ENCODE results near the gene DNAJC11. TPM values are rescaled to one million over a fixed set of nuclear protein-coding genes. Genes with fewer than 3 reads are reported as not detected.

The DNAJC11 gene
- total and polyA plus RNA-seq, 2 donors from 2014 or later: 44.6 to 49.8 TPM

DNA sequence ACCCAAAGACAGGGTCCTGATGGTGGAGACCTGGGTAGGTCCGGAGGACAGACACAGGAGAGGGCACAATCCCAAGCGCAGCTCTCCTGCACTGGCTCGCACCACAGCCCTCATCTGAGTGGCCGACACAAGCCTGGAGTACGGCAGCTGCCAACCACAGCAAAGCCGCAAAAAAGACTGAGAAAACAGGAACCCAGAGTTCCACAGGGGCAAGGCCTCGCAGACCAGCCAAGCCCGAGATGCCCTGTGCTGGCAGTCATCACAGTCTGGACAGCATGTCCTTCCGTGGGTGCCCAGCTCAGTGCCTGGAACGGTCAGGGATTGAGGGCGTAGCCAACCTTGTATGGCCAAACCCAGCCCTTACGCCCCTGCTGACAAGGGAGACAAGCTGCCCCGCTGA, 110.4 kb downstream of the DNAJC11 start:
- Histone ChIP-seq H3K9ac (ENCODE audit: low read length in 3 of 3) (no peak overlapping the region), H3K4me1 (ENCODE audit: control insufficient read depth in 2 of 3, insufficient read depth in 2 of 3, low read depth in 1 of 3, low read length in 3 of 3) (peaks cover 0 to 4% (median 3%) of the 10 kb centered on the region in 3 donors), H3K36me3 (ENCODE audit: control insufficient read depth in 2 of 3, insufficient read depth in 3 of 3, low read length in 3 of 3) (peaks cover 2 to 46% (median 46%) of the 10 kb centered on the region in 3 donors), H3K27ac (ENCODE audit: low read depth in 2 of 2, low read length in 2 of 2) (no peak overlapping the region), H3K27me3 (ENCODE audit: control insufficient read depth, insufficient read depth, low read length) (no peaks in the 10 kb centered on the region), H3K9me3 (ENCODE audit: control insufficient read depth in 2 of 3, insufficient read depth in 1 of 3, low read length in 3 of 3) (no peaks in the 10 kb centered on the region), H3K4me3 (ENCODE audit: low read length in 3 of 3) (no peak overlapping the region)
- FAIRE-seq (no peak), DNase-seq (no peak)
- intact Hi-C loops (cut with DNase I): no loop called here
- TF ChIP-seq, protein P1, sequence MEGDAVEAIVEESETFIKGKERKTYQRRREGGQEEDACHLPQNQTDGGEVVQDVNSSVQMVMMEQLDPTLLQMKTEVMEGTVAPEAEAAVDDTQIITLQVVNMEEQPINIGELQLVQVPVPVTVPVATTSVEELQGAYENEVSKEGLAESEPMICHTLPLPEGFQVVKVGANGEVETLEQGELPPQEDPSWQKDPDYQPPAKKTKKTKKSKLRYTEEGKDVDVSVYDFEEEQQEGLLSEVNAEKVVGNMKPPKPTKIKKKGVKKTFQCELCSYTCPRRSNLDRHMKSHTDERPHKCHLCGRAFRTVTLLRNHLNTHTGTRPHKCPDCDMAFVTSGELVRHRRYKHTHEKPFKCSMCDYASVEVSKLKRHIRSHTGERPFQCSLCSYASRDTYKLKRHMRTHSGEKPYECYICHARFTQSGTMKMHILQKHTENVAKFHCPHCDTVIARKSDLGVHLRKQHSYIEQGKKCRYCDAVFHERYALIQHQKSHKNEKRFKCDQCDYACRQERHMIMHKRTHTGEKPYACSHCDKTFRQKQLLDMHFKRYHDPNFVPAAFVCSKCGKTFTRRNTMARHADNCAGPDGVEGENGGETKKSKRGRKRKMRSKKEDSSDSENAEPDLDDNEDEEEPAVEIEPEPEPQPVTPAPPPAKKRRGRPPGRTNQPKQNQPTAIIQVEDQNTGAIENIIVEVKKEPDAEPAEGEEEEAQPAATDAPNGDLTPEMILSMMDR (IDR thresholded peaks at IDR 0.05; ENCODE audit: borderline replicate concordance, extremely low read depth, insufficient read depth): no peak

DNA sequence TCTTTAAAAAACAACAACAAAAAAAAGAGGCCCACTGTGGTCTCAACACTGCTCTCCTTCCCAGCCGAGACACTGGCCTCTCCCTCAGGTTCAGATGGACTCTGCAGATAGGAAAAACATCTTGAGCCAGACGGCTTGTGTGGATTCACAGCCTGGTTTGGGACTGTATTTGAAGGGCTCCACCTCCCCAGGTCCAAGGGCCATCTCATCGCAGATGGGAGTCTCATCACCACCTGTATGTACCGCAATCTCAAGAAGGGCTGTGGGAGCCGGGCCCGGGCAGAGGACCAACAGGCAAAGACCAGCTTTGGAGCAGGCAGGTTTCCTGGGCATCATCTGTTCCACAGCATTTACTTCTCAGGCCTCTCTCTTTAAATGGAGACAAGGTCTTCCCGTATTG, 111.6 kb downstream of the DNAJC11 start:
- Histone ChIP-seq H3K27me3 (ENCODE audit: control insufficient read depth, insufficient read depth, low read length) (no peaks in the 10 kb centered on the region), H3K9ac (ENCODE audit: low read length in 3 of 3) (no peak overlapping the region), H3K4me3 (ENCODE audit: low read length in 3 of 3) (no peak overlapping the region), H3K36me3 (ENCODE audit: control insufficient read depth in 2 of 3, insufficient read depth in 3 of 3, low read length in 3 of 3) (peaks cover 2 to 42% (median 38%) of the 10 kb centered on the region in 3 donors), H3K27ac (ENCODE audit: low read depth in 2 of 2, low read length in 2 of 2) (no peak overlapping the region), H3K4me1 (ENCODE audit: control insufficient read depth in 2 of 3, insufficient read depth in 2 of 3, low read depth in 1 of 3, low read length in 3 of 3) (peaks cover 0 to 5% (median 0%) of the 10 kb centered on the region in 3 donors), H3K9me3 (ENCODE audit: control insufficient read depth in 2 of 3, insufficient read depth in 1 of 3, low read length in 3 of 3) (no peaks in the 10 kb centered on the region)
- no peak for FAIRE-seq
- no peak for DNase-seq
- intact Hi-C loops (cut with DNase I): no loop called here
- TF ChIP-seq, protein P1 (IDR thresholded peaks at IDR 0.05; ENCODE audit: borderline replicate concordance, extremely low read depth, insufficient read depth): no peak

DNA sequence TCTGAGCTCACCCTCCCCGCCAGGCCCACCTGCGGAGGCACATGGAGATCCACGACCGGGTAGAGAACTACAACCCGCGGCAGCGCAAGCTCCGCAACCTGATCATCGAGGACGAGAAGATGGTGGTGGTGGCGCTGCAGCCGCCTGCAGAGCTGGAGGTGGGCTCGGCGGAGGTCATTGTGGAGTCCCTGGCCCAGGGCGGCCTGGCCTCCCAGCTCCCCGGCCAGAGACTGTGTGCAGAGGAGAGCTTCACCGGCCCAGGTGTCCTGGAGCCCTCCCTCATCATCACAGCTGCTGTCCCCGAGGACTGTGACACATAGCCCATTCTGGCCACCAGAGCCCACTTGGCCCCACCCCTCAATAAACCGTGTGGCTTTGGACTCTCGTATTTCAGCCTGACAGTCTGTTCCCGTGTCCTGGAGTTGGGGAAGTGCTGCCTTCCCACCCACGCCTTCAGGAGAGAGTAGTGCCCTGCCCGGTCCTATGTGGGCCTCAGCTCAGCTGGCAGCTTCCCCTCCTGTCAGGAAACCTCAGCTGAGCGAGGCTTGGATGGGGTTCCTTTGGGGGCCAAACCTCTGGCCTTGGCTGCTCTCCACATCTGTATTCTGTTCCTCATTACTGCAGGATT, 112.6 kb downstream of the DNAJC11 start:
- no peak overlapping the region for H3K4me3 ChIP-seq (ENCODE audit: low read length in 3 of 3)
- no peak overlapping the region for H3K27ac ChIP-seq (ENCODE audit: low read depth in 2 of 2, low read length in 2 of 2)
- peak overlapping the region in 1 of 3 donors; percentile 7 for H3K9ac ChIP-seq (ENCODE audit: low read length in 3 of 3)
- H3K36me3 ChIP-seq (ENCODE audit: control insufficient read depth in 2 of 3, insufficient read depth in 3 of 3, low read length in 3 of 3): peaks cover 2 to 38% (median 32%) of the 10 kb centered on the region in 3 donors
- H3K27me3 ChIP-seq (ENCODE audit: control insufficient read depth, insufficient read depth, low read length): no peaks in the 10 kb centered on the region
- intact Hi-C loops (cut with DNase I): no loop called here
- FAIRE-seq (no peak), DNase-seq (peak in 3 of 5 donors; percentile 24 to 54 (median 42))
- H3K9me3 ChIP-seq (ENCODE audit: control insufficient read depth in 2 of 3, insufficient read depth in 1 of 3, low read length in 3 of 3): no peaks in the 10 kb centered on the region
- TF ChIP-seq, protein P1 (IDR thresholded peaks at IDR 0.05; ENCODE audit: borderline replicate concordance, extremely low read depth, insufficient read depth): no peak
- peaks cover 0 to 5% (median 3%) of the 10 kb centered on the region in 3 donors for H3K4me1 ChIP-seq (ENCODE audit: control insufficient read depth in 2 of 3, insufficient read depth in 2 of 3, low read depth in 1 of 3, low read length in 3 of 3)
